Subcutaneous adipose tissue (tissue), 4 donors: Measurements from ENCODE around the gene TLE6. TPM values are rescaled to one million over a fixed set of nuclear protein-coding genes. Genes with fewer than 3 reads are reported as not detected.

Source experiments
- total RNA-seq, 4 donors: library from RNA; depleted of rRNA; stranded (reverse); fragments of >200 nt; gene quantifications; one replicate each; pipeline ENCODE4 v1.1.0, GENCODE V29; 2016
- TF ChIP-seq, protein P1 (sequence below): fragments of 450-650 bp; IDR thresholded peaks from one replicate; pipeline ENCODE4 v1.5.1; 2016; ENCODE audit warnings: low read depth, mild to moderate bottlenecking, control low read depth, antibody characterized with exemption, moderate library complexity

TLE6 gene
- total RNA-seq, 4 donors from 2014 or later, result 1.8 TPM; not detected in 3

DNA sequence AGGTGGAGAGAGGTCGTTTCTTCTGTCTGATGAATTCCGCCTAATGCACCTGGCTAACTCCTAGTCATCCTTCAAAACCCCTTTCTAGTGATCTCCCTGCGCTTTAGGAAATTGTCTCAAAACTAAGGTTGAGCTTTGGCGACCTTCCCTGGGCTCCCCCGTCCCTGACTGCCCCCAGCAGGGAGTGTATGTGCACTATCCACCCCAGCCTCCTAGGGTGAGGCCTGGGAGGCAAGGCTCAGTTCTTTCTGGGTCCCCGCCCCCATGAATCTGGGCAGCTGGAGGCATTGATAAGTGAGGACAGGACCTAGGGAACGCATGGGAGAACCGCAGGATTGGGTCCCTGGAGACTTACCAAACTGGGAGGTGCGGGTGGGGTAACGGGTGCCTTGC, 378 bp downstream of the TLE6 start:
- TF ChIP-seq, protein P1, sequence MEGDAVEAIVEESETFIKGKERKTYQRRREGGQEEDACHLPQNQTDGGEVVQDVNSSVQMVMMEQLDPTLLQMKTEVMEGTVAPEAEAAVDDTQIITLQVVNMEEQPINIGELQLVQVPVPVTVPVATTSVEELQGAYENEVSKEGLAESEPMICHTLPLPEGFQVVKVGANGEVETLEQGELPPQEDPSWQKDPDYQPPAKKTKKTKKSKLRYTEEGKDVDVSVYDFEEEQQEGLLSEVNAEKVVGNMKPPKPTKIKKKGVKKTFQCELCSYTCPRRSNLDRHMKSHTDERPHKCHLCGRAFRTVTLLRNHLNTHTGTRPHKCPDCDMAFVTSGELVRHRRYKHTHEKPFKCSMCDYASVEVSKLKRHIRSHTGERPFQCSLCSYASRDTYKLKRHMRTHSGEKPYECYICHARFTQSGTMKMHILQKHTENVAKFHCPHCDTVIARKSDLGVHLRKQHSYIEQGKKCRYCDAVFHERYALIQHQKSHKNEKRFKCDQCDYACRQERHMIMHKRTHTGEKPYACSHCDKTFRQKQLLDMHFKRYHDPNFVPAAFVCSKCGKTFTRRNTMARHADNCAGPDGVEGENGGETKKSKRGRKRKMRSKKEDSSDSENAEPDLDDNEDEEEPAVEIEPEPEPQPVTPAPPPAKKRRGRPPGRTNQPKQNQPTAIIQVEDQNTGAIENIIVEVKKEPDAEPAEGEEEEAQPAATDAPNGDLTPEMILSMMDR, result no peak

DNA sequence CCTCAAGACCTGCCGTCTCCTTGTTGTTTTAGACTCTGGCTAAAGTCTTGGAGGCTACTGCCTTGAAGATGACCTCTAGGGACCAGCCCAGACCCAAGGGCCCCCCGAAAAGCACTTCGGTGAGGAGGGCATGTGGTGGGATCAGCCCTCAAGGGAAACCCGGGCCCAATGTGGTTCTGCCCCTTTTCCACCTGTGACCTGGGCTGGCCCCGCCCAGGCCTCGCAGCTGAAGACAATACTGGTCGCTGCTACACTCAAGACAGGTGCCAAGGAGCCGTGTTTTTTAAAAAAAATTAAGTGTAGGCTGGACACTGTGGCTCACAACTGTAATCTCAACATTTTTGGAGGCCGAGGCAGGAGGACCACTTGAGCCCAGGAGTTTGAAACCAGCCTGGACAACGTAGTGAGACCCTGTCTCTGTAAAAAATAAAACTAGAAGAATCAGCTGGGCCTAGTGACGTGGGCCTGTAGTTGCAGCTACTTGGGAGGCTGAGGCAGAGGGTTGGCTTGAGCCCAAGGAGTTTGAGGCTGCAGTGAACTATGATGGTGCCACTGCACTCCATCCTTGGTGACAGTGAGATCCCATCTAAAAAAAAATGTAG, 903 bp downstream of the TLE6 start:
- TF ChIP-seq, protein P1, result no peak

GRCh38 chr19:2978772-2979171, 1.4 kb downstream of the TLE6 start:
- TF ChIP-seq, protein P1, result no peak

GRCh38 chr19:2981898-2982297, 4.5 kb downstream of the TLE6 start:
- TF ChIP-seq, protein P1, result no peak

- TF ChIP-seq, protein P1, result no peak
Observed at GRCh38 chr19:2982561-2982960, 5.2 kb downstream of the TLE6 start.

- TF ChIP-seq, protein P1, result no peak
Observed at GRCh38 chr19:2982983-2983350, 5.6 kb downstream of the TLE6 start.

DNA sequence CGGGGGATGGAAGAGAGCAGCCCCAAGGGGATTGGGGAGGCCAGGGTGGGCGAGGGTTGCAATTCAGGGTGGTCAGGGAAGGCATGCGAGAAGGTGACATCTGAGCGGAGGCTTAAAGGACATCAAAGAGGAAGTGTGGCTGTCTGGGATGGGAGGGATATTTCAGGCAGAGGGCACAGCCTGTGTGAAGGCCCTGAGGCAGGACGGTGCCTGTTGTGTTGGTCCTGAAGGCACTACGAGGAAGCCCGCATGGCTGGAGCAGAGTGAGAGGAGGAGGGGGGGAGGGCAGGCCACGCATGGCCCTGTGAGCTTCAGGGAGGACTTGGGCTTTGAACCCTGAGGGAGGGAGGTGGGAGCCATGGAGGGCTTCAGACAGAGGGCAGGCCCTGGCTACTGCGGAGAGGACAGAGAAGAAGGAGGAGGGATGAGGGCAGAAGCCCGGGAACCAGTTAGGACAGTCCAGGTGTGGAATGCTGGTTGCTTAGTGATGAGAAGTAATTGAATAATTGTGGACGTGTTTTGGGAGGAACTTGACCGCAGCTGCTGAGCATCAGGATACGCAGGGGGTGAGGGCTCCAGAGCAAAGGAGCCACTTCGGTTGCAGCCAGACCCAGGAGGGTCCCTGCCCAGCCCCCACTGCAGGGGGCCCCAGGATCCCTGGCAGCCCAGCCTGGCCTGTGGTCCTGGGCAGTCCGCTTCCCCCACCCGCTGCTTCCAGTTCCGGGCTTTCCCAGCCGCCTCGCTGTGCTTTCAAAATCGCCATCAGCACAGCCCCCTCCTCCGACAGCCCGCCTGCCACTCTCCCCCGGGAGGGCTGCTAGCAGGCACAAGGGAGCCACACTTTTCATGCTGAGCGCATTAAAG, 6.2 kb downstream of the TLE6 start:
- TF ChIP-seq, protein P1, result no peak
